Liver (tissue), 3 donors: ENCODE results near the gene LRPAP1.
"Not testable (repeated sequence)": the region's sequence is repeated elsewhere in the genome, so short reads cannot be mapped to it uniquely, and the experiment has no call there.

Source experiments
- ATF3 ChIP-seq: IDR thresholded peaks from 2 replicates; pipeline ENCODE4 v1.6.1; 2016; ENCODE audit warnings: antibody characterized with exemption
- CTCF ChIP-seq: fragments of 150-350 bp; IDR thresholded peaks from 2 replicates; pipeline ENCODE4 v1.5.1; 2017; ENCODE audit warnings: improper control_type of control experiment, low read depth, low read length; ENCODE audit not compliant: missing input control
- JUND ChIP-seq, 2 donors: IDR thresholded peaks; 2 replicates each; pipeline ENCODE4 v1.6.1; 2016; ENCODE audit warnings: antibody characterized with exemption in 2 of 2
- NR2F2 ChIP-seq: IDR thresholded peaks from 2 replicates; pipeline ENCODE4 v1.6.1; 2016; ENCODE audit warnings: antibody characterized with exemption
- REST ChIP-seq: IDR thresholded peaks from 2 replicates; pipeline ENCODE4 v1.6.1; 2016; ENCODE audit warnings: antibody characterized with exemption, mild to moderate bottlenecking
- donor health status: healthy.
- donor health status: healthy.

GRCh38 chr4:3570923-3571322 is 38.7 kb upstream of the LRPAP1 start:
- not testable (repeated sequence) for TF ChIP-seq REST; CTCF; NR2F2; ATF3; JUND (IDR thresholded peaks at IDR 0.05)
